ENCODE measurements around the gene MOCS3. TPM values are rescaled to one million over a fixed set of nuclear protein-coding genes. Genes with fewer than 3 reads are reported as not detected.

MOCS3 gene
- total and polyA plus RNA-seq, 2 experiments from 2014 or later, result 4.0 to 8.6 TPM

DNA sequence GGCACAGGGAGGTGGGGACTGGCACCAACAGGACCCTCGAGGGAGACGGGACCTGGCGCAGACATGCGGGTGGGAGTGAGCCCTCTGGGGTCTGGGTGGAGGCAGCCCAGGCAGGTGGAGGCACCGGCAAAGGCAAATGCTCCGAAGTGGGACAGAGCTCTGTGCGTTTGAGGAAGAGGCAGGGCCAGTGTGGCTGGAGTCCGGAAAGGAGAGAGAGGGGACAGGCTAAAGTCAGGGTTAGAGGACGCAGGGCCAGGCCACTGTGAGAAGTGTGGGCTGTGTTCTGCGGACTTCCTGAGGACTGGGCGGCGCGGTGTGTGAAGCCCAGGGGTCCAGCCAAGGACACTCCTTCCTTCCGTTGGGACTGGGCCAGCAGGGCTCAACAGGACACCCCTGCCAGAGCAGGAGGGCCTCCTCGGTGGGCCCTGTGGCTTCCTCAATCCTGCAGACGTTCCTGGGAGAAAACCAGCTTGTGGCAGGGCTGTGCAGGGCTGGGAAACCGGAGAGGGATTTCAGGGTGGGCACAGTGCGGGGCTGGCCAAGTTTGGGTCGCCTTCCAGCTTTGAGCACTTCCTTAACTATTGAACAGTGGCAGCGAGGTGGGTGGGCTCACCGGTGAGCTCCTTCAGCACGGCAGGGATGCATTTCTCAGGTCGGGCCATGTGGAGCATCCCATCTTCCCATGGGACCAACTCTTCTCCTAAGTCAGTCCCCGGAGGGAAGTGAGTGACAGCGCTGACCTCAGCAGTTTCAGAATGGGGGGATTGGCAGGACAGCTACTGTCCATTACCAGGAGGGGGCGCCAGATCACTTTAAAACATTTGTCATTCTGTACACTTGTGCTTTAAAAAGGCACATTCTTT is 22.5 kb downstream of the MOCS3 start:
- no peak overlapping the region for H3K4me2 ChIP-seq
- H3K9me2 ChIP-seq (replicated peaks; ENCODE audit: insufficient read depth), result no peaks in the 10 kb centered on the region
- H3K9me3 ChIP-seq (ENCODE audit: low read depth), result no peaks in the 10 kb centered on the region
- no peak for TF ChIP-seq EZH2 (IDR thresholded peaks at IDR 0.05; ENCODE audit: borderline replicate concordance)
- TF ChIP-seq, protein P1, sequence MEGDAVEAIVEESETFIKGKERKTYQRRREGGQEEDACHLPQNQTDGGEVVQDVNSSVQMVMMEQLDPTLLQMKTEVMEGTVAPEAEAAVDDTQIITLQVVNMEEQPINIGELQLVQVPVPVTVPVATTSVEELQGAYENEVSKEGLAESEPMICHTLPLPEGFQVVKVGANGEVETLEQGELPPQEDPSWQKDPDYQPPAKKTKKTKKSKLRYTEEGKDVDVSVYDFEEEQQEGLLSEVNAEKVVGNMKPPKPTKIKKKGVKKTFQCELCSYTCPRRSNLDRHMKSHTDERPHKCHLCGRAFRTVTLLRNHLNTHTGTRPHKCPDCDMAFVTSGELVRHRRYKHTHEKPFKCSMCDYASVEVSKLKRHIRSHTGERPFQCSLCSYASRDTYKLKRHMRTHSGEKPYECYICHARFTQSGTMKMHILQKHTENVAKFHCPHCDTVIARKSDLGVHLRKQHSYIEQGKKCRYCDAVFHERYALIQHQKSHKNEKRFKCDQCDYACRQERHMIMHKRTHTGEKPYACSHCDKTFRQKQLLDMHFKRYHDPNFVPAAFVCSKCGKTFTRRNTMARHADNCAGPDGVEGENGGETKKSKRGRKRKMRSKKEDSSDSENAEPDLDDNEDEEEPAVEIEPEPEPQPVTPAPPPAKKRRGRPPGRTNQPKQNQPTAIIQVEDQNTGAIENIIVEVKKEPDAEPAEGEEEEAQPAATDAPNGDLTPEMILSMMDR (IDR thresholded peaks at IDR 0.05; ENCODE audit: poor library complexity), result peak; percentile 82
- peak overlapping the region; percentile 42 for H3K27ac ChIP-seq
- H3K27me3 ChIP-seq, result no peaks in the 10 kb centered on the region
- 61% methylated on average over 25 of the region's 26 CpGs for WGBS (ENCODE audit: low lambda C conversion rate, missing lambda C conversion rate)
- no peaks in the 10 kb centered on the region for H3K36me3 ChIP-seq (replicated peaks; ENCODE audit: insufficient read depth, low read depth)
- no peaks in the 10 kb centered on the region for H4K20me1 ChIP-seq (ENCODE audit: insufficient read depth, poor library complexity, severe bottlenecking)
- peaks cover 5% of the 10 kb centered on the region for H3K4me1 ChIP-seq (ENCODE audit: insufficient read depth)
- H3K4me3 ChIP-seq, result no peak overlapping the region
- DNase-seq (ENCODE audit: low spot score), result peak; percentile 89
- no peaks in the 10 kb centered on the region for H3K79me2 ChIP-seq
- H2AFZ ChIP-seq, result no peak overlapping the region

DNA sequence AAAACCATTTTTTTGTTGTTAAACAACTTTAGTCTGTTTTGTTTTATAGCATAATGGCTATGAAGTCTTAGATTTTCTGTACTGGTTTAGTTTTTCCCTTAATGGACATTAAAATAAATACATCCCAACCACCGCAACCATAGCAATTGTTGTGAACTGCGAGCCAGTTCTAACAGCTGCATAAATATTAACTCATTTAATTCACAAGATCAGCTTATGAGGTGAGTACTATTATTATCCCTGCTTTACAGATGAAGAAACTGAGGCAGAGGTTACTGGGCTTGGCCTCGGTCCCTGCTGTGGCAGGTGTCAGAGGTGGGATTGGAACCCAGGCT is 23.1 kb downstream of the MOCS3 start:
- no peak overlapping the region for H3K27ac ChIP-seq
- 95% methylated on average over 3 of the region's 3 CpGs for WGBS (ENCODE audit: low lambda C conversion rate, missing lambda C conversion rate)
- no peaks in the 10 kb centered on the region for H3K79me2 ChIP-seq
- H4K20me1 ChIP-seq (ENCODE audit: insufficient read depth, poor library complexity, severe bottlenecking), result no peaks in the 10 kb centered on the region
- no peak overlapping the region for H3K4me2 ChIP-seq
- H2AFZ ChIP-seq, result no peak overlapping the region
- no peak overlapping the region for H3K4me3 ChIP-seq
- no peak for DNase-seq (ENCODE audit: low spot score)
- H3K36me3 ChIP-seq (replicated peaks; ENCODE audit: insufficient read depth, low read depth), result no peaks in the 10 kb centered on the region
- peaks cover 5% of the 10 kb centered on the region for H3K4me1 ChIP-seq (ENCODE audit: insufficient read depth)
- no peaks in the 10 kb centered on the region for H3K27me3 ChIP-seq
- no peaks in the 10 kb centered on the region for H3K9me2 ChIP-seq (replicated peaks; ENCODE audit: insufficient read depth)
- TF ChIP-seq EZH2phosphoT487 (IDR thresholded peaks at IDR 0.05; ENCODE audit: low read depth, severe bottlenecking, unreplicated experiment), result no peak
- no peak for TF ChIP-seq EZH2 (IDR thresholded peaks at IDR 0.05; ENCODE audit: borderline replicate concordance)
- TF ChIP-seq, protein P1 (IDR thresholded peaks at IDR 0.05; ENCODE audit: poor library complexity), result no peak
- H3K9me3 ChIP-seq (ENCODE audit: low read depth), result no peaks in the 10 kb centered on the region

DNA sequence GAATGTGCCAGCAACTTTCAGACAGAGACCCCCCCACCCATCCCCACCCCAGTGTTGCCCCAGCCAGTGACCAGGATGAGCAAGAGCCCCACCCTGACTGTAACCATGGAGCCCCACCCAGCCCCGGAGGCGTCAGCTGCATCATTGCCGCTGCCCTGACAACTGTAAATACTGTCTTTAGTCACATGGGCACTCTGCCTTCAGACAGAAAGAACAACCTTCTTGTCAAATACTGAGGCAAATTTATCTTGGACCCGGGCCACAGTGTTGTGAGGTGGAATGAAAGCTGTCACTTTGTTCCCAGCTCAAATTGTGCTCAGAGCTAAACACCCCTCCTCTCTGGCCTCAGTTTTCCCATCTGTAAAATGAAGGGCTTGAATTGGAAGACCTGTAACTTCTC is 23.7 kb downstream of the MOCS3 start:
- H3K4me2 ChIP-seq, result no peak overlapping the region
- peak; percentile 70 for DNase-seq (ENCODE audit: low spot score)
- WGBS (ENCODE audit: low lambda C conversion rate, missing lambda C conversion rate), result 48% methylated on average over 4 of the region's 4 CpGs

More for the DNA sequence above, 23.7 kb downstream of the MOCS3 start:
- TF ChIP-seq EZH2 (IDR thresholded peaks at IDR 0.05; ENCODE audit: borderline replicate concordance) (no peak), EZH2phosphoT487 (IDR thresholded peaks at IDR 0.05; ENCODE audit: low read depth, severe bottlenecking, unreplicated experiment) (no peak)
- TF ChIP-seq, protein P1 (IDR thresholded peaks at IDR 0.05; ENCODE audit: poor library complexity), result no peak
- no peaks in the 10 kb centered on the region for H3K36me3 ChIP-seq (replicated peaks; ENCODE audit: insufficient read depth, low read depth)
- H3K4me3 ChIP-seq, result no peak overlapping the region
- no peaks in the 10 kb centered on the region for H3K9me2 ChIP-seq (replicated peaks; ENCODE audit: insufficient read depth)
- H3K27me3 ChIP-seq, result no peaks in the 10 kb centered on the region
- H3K4me1 ChIP-seq (ENCODE audit: insufficient read depth), result peaks cover 5% of the 10 kb centered on the region
- no peak overlapping the region for H3K27ac ChIP-seq
- no peak overlapping the region for H2AFZ ChIP-seq
- H4K20me1 ChIP-seq (ENCODE audit: insufficient read depth, poor library complexity, severe bottlenecking), result no peaks in the 10 kb centered on the region
- H3K9me3 ChIP-seq (ENCODE audit: low read depth), result no peaks in the 10 kb centered on the region
- H3K79me2 ChIP-seq, result no peaks in the 10 kb centered on the region
